ENCODE data around the gene WDR90. TPM values are rescaled to one million over a fixed set of nuclear protein-coding genes. Genes with fewer than 3 reads are reported as not detected.

WDR90 gene
- total RNA-seq, 4 donors from 2014 or later = 8.2 to 22.7 (median 16.5) TPM

GRCh38 chr16:670485-671352 lies 21.6 kb downstream of the WDR90 start:
- H3K27me3 ChIP-seq = no peaks in the 10 kb centered on the region
- H3K4me1 ChIP-seq = peaks cover 23 to 45% (median 37%) of the 10 kb centered on the region in 4 donors
- DNase-seq (ENCODE audit: extremely low spot score) = no peak
- H3K4me3 ChIP-seq = no peak overlapping the region
- H3K9me3 ChIP-seq = no peaks in the 10 kb centered on the region
- no peak overlapping the region for H3K27ac ChIP-seq (replicated peaks in 1 of 4)
- intact Hi-C loops (cut with DNase I) = no loop called here
- peaks cover 42 to 56% (median 50%) of the 10 kb centered on the region in 4 donors for H3K36me3 ChIP-seq
- WGBS = 94% methylated on average over 37 of the region's 52 CpGs
- TF ChIP-seq EP300 (IDR thresholded peaks at IDR 0.05) = no peak
- no peak for TF ChIP-seq POLR2A (IDR thresholded peaks at IDR 0.05; ENCODE audit: low read depth)
- TF ChIP-seq POLR2AphosphoS5 (IDR thresholded peaks at IDR 0.05) = no peak
- TF ChIP-seq CTCF (IDR thresholded peaks at IDR 0.05) = no peak

- Histone ChIP-seq H3K27me3 (peaks cover 0 to 5% (median 0%) of the 10 kb centered on the region in 4 donors), H3K4me1 (peaks cover 26 to 53% (median 45%) of the 10 kb centered on the region in 4 donors), H3K36me3 (peaks cover 42 to 56% (median 50%) of the 10 kb centered on the region in 4 donors), H3K9me3 (no peaks in the 10 kb centered on the region), H3K27ac (replicated peaks in 1 of 4) (no peak overlapping the region), H3K4me3 (no peak overlapping the region)
- 85% methylated on average over 12 of the region's 40 CpGs for WGBS
- TF ChIP-seq POLR2A (IDR thresholded peaks at IDR 0.05; ENCODE audit: low read depth) (no peak), CTCF (IDR thresholded peaks at IDR 0.05) (no peak), EP300 (IDR thresholded peaks at IDR 0.05) (no peak), POLR2AphosphoS5 (IDR thresholded peaks at IDR 0.05) (no peak)
- intact Hi-C loops (cut with DNase I) = no loop called here
- DNase-seq (ENCODE audit: extremely low spot score) = no peak
Observed at GRCh38 chr16:671353-672131, 22.4 kb downstream of the WDR90 start.

DNA sequence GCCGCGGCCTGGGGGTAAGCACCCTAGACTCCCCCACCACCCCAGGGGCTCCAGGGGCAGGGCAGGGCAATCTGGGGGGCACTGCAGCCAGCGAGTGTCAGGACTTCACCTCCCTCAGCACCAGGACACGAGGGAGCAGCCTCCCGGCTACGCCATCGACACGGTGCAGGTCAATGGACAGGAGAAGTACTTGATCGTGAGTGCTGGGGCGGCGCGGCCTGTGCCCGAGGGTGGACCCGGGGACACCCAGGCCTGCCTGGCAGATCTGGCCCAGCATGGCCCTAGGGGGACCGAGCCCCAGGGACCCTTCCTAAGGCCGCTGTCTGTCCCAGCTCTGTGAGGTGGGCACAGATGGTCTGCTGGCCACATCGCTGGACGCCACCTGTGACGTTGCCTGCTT lies 23.2 kb downstream of the WDR90 start:
- no peak overlapping the region for H3K27ac ChIP-seq (replicated peaks in 1 of 4)
- H3K4me1 ChIP-seq = peaks cover 23 to 50% (median 41%) of the 10 kb centered on the region in 4 donors
- peaks cover 42 to 56% (median 50%) of the 10 kb centered on the region in 4 donors for H3K36me3 ChIP-seq
- no peak for DNase-seq (ENCODE audit: extremely low spot score)
- H3K9me3 ChIP-seq = no peaks in the 10 kb centered on the region
- no peak overlapping the region for H3K4me3 ChIP-seq
- intact Hi-C loops (cut with DNase I) = no loop called here
- peaks cover 0 to 5% (median 0%) of the 10 kb centered on the region in 4 donors for H3K27me3 ChIP-seq
- TF ChIP-seq POLR2A (IDR thresholded peaks at IDR 0.05; ENCODE audit: low read depth) = no peak
- no peak for TF ChIP-seq POLR2AphosphoS5 (IDR thresholded peaks at IDR 0.05)
- no peak for TF ChIP-seq EP300 (IDR thresholded peaks at IDR 0.05)
- TF ChIP-seq CTCF (IDR thresholded peaks at IDR 0.05) = no peak
- 93% methylated on average over 7 of the region's 19 CpGs for WGBS

DNA sequence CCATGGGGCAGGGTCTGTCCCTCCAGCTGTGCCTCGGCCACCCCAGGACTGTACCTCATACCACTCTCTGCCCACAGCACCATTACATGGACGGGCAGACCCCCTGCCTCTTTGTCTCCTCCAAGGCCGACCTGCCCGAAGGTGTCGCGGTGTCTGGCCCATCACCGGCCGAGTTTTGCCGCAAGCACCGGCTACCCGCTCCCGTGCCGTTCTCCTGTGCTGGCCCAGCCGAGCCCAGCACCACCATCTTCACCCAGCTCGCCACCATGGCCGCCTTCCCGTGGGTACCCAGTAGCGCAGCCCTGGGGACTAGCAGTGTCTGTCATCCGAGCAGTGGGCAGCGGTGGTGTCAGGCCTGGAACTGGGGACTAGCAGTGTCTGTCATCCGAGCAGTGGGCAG lies 23.7 kb downstream of the WDR90 start:
- TF ChIP-seq POLR2A (IDR thresholded peaks at IDR 0.05; ENCODE audit: low read depth) (no peak), CTCF (IDR thresholded peaks at IDR 0.05) (no peak), POLR2AphosphoS5 (IDR thresholded peaks at IDR 0.05) (no peak), EP300 (IDR thresholded peaks at IDR 0.05) (no peak)
- Histone ChIP-seq H3K27me3 (peaks cover 0 to 5% (median 0%) of the 10 kb centered on the region in 4 donors), H3K9me3 (no peaks in the 10 kb centered on the region), H3K27ac (replicated peaks in 1 of 4) (no peak overlapping the region), H3K36me3 (peaks cover 42 to 56% (median 50%) of the 10 kb centered on the region in 4 donors), H3K4me1 (peaks cover 19 to 45% (median 36%) of the 10 kb centered on the region in 4 donors), H3K4me3 (no peak overlapping the region)
- no peak for DNase-seq (ENCODE audit: extremely low spot score)
- WGBS = 93% methylated on average over 17 of the region's 21 CpGs
- intact Hi-C loops (cut with DNase I) = no loop called here

Measured in esophagus muscularis mucosa (tissue), 4 donors.